HepG2 (cell line): ENCODE results near the gene NEDD4L.

Experiments used
- CCAR2 ChIP-seq: fragments of 200-400 bp; formaldehyde crosslinking; optimal IDR thresholded peaks from 2 replicates; pipeline ENCODE3; 2018; ENCODE audit warnings: low read depth, mild to moderate bottlenecking, low read length, moderate library complexity
- CHD2 ChIP-seq: IDR thresholded peaks from 2 replicates; pipeline ENCODE4 v1.6.1; 2011; ENCODE audit warnings: low read depth, low read length, improper control_type of control experiment
- CTCF ChIP-seq: sonication (generic); formaldehyde crosslinking; IDR thresholded peaks from 2 replicates; pipeline ENCODE4 v1.5.0; 2020; ENCODE audit warnings: mild to moderate bottlenecking, missing genetic modification reagents, moderate library complexity
- MZF1 ChIP-seq: sonication (generic); formaldehyde crosslinking; IDR thresholded peaks from 2 replicates; pipeline ENCODE4 v1.8.1; 2023; ENCODE audit warnings: mild to moderate bottlenecking, missing genetic modification reagents, borderline replicate concordance
- SMAD3 ChIP-seq: sonication (generic); formaldehyde crosslinking; IDR thresholded peaks from 2 replicates; pipeline ENCODE4 v1.4.0; 2020; ENCODE audit warnings: missing genetic modification reagents
- SMARCE1 ChIP-seq: fragments of 450-650 bp; IDR thresholded peaks from 2 replicates; pipeline ENCODE4 v1.6.1; 2017; ENCODE audit warnings: borderline replicate concordance
- ZMYM3 ChIP-seq: sonication (generic); formaldehyde crosslinking; IDR thresholded peaks from 2 replicates; pipeline ENCODE4 v1.5.1; 2020; ENCODE audit warnings: mild to moderate bottlenecking, missing genetic modification reagents
- ZNF362 ChIP-seq: sonication (generic); formaldehyde crosslinking; IDR thresholded peaks from 2 replicates; pipeline ENCODE4 v1.4.0; 2020; ENCODE audit warnings: missing genetic modification reagents, mild to moderate bottlenecking, borderline replicate concordance
- ZNF766 ChIP-seq: sonication (generic); formaldehyde crosslinking; IDR thresholded peaks from 2 replicates; pipeline ENCODE4 v1.5.0; 2020; ENCODE audit warnings: missing genetic modification reagents, borderline replicate concordance
- ZZZ3 ChIP-seq: sonication (generic); formaldehyde crosslinking; IDR thresholded peaks from 2 replicates; pipeline ENCODE4 v1.4.0; 2020; ENCODE audit warnings: missing genetic modification reagents, mild to moderate bottlenecking, borderline replicate concordance
- TF ChIP-seq, protein P1 (sequence below): sonication (generic); formaldehyde crosslinking; IDR thresholded peaks from 2 replicates; pipeline ENCODE4 v1.4.0; 2020; ENCODE audit warnings: missing genetic modification reagents

DNA sequence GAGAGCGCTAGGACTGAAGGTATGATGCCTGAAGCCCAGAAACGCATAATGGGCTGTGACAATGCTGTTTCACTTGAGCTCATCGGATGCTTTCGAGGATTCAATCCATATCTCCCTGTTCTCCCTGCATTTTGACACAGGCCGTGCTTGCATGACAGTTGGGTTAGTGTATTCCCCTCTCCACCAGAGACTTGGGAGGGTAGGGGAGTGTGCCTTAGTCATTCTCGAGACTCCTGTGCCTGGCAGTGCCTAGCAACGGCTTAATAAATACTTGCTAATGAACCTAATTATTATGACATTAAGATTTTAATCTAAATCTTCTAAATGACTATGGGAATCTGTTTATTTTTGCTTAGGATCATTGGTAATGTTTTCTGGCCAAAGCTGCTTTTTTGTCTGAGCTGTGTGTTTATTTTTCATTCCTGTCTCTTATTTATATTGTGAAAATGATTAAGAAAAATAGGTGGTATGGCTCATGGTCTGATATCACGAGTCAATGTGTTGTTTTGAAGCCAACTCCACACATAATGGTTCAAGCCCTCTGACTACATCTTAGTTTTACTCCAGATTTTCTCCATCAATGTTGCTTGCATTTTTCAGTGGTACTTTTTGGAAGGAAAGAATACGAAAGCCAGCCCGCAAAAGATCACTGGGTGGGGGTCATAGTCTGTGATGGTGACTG is 61.3 kb downstream of the NEDD4L start:
- TF ChIP-seq CHD2 = no peak
- TF ChIP-seq ZNF362 (CRISPR knock-in tag) = no peak
- no peak for TF ChIP-seq CTCF
- no peak for TF ChIP-seq ZMYM3 (CRISPR knock-in tag)
- no peak for TF ChIP-seq ZZZ3
- TF ChIP-seq SMARCE1 = no peak
- no peak for TF ChIP-seq CCAR2
- no peak for TF ChIP-seq MZF1 (CRISPR knock-in tag)
- TF ChIP-seq, protein P1, sequence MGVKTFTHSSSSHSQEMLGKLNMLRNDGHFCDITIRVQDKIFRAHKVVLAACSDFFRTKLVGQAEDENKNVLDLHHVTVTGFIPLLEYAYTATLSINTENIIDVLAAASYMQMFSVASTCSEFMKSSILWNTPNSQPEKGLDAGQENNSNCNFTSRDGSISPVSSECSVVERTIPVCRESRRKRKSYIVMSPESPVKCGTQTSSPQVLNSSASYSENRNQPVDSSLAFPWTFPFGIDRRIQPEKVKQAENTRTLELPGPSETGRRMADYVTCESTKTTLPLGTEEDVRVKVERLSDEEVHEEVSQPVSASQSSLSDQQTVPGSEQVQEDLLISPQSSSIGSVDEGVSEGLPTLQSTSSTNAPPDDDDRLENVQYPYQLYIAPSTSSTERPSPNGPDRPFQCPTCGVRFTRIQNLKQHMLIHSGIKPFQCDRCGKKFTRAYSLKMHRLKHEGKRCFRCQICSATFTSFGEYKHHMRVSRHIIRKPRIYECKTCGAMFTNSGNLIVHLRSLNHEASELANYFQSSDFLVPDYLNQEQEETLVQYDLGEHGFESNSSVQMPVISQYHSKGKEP (CRISPR knock-in tag) = no peak
- no peak for TF ChIP-seq ZNF766 (CRISPR knock-in tag)
- TF ChIP-seq SMAD3 (CRISPR knock-in tag) = no peak
